GM12873 (cell line): ENCODE results near the gene PLXNA1.

ENCODE experiments used
- TF ChIP-seq, protein P1 (sequence below): IDR thresholded peaks from 2 replicates; pipeline ENCODE4 v1.5.1; 2012; ENCODE audit warnings: low read depth, mild to moderate bottlenecking, moderate library complexity, low read length, control low read depth; ENCODE audit not compliant: insufficient read depth; ENCODE audit errors: missing control alignments

Gene PLXNA1

DNA sequence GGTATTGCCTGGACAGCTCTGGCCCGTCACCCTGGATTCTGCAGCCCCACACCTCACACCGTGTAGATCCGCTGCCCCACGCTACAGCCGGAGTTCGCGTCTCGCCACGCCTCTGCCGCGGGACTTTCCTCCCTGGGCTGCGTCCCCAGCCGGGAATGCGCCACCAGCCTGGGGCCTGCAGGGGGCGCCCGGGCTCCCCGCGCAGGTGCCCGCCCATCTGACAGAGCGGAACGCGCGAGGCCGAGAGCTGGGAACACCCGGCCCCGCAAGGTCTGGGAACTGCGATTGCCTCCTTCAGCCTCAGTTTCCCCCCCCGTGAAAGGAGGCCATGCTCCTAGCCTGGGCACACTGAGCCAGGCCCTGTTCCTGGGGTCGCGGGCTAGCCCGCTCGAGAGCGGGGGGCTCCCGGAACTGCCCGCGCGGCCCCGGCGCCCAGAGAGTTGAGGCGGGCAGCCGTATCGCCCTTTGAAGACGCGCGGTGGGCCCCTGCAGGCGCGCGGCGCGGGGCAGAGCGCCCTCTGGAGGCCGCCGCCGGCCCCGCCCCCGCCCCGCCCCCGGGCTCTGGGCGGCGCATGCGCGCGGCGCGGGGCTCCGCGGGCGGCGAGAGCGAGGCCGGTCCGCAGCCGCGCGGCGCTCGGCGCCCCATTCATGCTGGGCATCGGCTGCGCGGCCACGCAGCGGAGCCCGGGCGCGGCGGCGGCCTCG, at the start of gene PLXNA1:
Gene PLXNA1, plus strand, starts transcription at position 645 of the 705 bp plus-strand sequence. CDS start 5,479 bp downstream, outside the sequence.
- TF ChIP-seq, protein P1, sequence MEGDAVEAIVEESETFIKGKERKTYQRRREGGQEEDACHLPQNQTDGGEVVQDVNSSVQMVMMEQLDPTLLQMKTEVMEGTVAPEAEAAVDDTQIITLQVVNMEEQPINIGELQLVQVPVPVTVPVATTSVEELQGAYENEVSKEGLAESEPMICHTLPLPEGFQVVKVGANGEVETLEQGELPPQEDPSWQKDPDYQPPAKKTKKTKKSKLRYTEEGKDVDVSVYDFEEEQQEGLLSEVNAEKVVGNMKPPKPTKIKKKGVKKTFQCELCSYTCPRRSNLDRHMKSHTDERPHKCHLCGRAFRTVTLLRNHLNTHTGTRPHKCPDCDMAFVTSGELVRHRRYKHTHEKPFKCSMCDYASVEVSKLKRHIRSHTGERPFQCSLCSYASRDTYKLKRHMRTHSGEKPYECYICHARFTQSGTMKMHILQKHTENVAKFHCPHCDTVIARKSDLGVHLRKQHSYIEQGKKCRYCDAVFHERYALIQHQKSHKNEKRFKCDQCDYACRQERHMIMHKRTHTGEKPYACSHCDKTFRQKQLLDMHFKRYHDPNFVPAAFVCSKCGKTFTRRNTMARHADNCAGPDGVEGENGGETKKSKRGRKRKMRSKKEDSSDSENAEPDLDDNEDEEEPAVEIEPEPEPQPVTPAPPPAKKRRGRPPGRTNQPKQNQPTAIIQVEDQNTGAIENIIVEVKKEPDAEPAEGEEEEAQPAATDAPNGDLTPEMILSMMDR = peak; percentile 80

DNA sequence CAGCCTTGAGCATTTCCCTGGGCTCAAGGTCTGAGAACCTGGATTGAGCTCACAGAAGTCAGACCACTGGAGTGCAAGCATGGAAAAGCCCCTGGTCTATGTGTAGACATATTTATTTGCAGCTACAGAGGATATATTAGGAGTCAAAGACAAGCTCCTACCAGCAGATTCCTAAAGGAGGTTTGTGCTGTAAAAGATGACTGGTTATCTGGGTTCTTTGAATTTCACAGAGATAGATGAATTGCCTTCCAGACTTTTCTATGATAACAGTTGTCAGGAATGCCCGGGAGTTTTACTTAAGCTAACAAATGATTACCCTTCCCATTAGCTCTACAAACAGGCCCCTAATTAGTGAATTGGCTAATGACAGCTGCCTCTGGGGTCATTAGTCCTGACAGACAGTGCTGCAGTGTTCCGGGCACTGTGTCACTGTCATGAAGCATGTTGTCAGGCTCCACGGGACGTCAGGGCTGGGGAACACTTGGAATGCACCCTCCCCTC, 48.8 kb upstream of the PLXNA1 start:
- TF ChIP-seq, protein P1 = no peak

DNA sequence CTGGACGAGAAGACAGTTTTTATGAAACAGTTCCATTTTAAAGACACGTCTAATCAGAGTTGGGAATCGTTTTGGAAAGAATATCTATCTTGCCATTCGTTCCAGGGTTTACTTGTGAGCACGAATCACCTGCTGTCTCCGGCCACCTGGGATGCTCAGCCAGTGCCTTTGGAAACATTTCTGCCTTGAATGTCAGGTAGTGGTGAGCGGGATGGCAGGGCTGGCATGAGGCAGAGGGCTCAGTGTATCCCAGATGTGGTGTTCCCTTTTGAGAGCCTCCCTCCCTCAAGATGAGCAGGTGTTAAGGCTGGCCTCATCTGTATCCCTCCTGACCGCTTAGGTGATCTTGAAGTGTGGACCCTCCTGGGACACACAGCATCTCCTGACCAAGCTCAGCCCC, 47.9 kb upstream of the PLXNA1 start:
- TF ChIP-seq, protein P1 = no peak

DNA sequence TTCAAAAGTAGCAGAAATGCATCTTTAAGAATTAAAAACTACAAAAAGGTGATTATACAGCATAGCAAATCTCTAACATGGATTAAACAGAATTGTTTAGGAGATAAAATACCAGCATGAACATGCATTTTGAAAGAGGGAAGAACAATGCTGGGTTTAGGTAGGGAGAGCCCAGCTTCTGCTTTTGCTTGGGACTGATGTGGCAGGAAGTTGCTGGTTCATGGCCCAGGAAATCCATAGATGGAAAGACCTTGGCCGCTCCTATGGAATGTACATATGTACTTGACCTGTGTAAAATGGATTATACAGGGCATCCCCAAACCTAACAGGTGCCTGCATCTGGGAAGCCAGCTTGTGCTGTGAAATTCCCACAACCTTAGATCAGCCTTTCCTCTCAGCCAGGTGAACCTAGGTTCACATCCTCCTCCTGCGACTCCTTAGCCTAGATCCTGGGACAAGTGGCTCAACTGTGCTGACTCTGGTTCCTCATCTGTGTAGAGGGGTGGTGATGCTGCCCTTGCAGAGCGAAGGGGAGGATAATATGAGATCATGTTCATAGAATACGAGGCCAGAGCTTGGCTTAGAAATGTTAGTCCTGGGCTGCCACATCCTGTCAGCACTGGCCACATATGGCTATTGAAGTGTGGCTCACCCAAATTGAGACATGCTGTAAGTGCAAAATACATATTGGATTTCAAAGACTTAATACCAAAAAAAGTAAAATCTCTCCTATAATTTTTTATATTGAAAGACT, 47.0 kb upstream of the PLXNA1 start:
- TF ChIP-seq, protein P1 = no peak

DNA sequence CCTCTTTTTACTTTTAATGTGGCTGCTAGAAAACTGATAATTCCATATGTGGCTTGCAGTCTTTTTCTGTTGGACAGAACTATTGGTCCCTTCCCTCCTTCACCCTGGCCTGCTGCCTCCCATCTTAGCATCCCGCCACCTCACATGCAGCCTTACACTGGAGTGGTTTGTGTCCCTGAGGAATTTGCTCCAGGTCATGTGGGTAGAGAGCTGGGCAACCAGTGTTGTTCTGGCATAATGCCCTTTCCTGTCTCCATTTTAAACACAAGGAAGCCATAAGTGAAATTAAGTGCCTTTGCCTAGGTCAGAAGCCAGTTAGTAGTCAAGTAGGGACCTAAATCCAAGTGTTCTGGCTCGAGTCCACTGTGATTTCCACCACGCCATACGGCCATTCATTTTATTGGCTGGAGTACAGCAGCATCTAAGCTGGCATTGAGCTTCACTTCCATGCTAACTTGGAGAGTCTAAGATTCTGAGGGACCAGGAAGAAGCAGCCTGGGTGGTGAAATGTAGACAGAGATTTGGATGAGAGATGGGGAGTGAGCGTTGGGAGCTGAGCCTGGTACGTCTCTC, 46.0 kb upstream of the PLXNA1 start:
- TF ChIP-seq, protein P1 = no peak

DNA sequence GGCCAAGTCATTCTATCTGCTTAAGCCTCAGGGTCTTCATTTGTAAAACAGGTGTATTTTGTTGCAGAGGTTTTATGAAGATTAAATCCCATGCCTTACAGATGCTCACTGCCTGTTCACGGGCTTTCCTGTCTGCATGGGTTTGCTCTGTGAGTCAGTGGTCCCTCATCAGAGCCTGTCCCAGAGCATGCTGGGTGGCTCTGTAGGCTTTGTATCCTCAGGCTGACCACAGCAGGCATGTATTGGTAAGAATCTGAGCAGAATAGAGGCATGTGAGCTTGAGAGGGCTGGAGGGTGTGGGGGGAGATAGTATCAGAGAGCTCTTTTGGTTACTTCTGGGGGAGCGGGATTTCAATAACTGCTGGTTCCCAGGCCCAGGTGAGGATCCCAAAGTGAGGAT, 45.4 kb upstream of the PLXNA1 start:
- TF ChIP-seq, protein P1 = no peak

DNA sequence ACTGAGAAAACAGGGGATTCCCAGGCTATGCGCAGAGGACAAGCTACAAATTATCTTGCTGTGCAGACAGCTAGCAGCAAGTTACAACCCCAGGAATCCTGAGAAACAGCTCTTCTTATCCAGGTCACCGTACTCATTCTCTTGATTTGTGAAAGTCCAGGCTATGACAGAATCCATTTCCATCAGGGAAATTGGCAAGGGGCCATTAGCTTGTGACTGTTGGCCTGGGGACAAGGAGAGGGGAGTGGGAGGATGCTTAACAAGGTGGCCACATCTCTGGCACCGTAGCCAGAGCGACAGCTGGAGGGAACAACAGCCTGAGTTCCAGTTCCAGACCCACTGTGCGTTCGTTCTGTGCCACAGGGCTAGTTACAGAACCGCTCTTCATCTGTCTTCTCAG, 44.9 kb upstream of the PLXNA1 start:
- TF ChIP-seq, protein P1 = no peak
